LNCaP clone FGC (cell line): ENCODE measurements around the gene CIB1.

Experiments used
- DNase-seq: peaks from one replicate; pipeline ENCODE4 v3.0.0-alpha.2; 2011; ENCODE audit warnings: low read depth
- H3K4me3 ChIP-seq: 2 replicates; pipeline ENCODE4 v1.5.1; 2011; ENCODE audit warnings: mild to moderate bottlenecking, low read depth, low read length, control low read depth
- CTCF ChIP-seq: IDR thresholded peaks from 2 replicates; pipeline ENCODE4 v1.5.1; 2012; ENCODE audit warnings: mild to moderate bottlenecking; ENCODE audit not compliant: control insufficient read depth, insufficient read depth; ENCODE audit errors: extremely low read depth

CIB1 gene

GRCh38 chr15:90184786-90185704, 48.7 kb downstream of the CIB1 start:
- DNase-seq: no peak
- no peak for TF ChIP-seq CTCF
- H3K4me3 ChIP-seq: peak overlapping the region; percentile 60

- TF ChIP-seq CTCF: no peak
- peak; percentile 96 for DNase-seq
Measured at GRCh38 chr15:90184119-90184785, 49.5 kb downstream of the CIB1 start.

GRCh38 chr15:90181776-90182175, 52.0 kb downstream of the CIB1 start:
- no peak overlapping the region for H3K4me3 ChIP-seq

More at GRCh38 chr15:90184119-90184785, 49.5 kb downstream of the CIB1 start:
- H3K4me3 ChIP-seq: peak overlapping the region; percentile 60

More at GRCh38 chr15:90181776-90182175, 52.0 kb downstream of the CIB1 start:
- no peak for TF ChIP-seq CTCF
- DNase-seq: no peak
